ENCODE results near the gene ZC3H8. TPM values are rescaled to one million over a fixed set of nuclear protein-coding genes. Genes with fewer than 3 reads are reported as not detected.
A peak's percentile ranks its signal among the peaks of the same experiment; 100 is the strongest.

ZC3H8 gene
- total RNA-seq: 10 to 100 TPM in 2 of 6 experiments, 1 to 10 TPM in 4; 3.4 to 34.4 (median 4.5) TPM
- long read RNA-seq, partial matches to known transcripts: 1 of 1 reads
- long read RNA-seq, other reads (novel, unspliced or antisense): 0 of 1 reads

- ATAC-seq: peak; percentile 97 to 98 (median 98)
- whole genome bisulfite sequencing (ENCODE audit: insufficient coverage, low coverage, low lambda C conversion rate, missing lambda C conversion rate): 0% methylated on average over 46 of the region's 68 CpGs
- Histone ChIP-seq H3K4me1 (no peaks in the 10 kb centered on the region), H3K36me3 (no peaks in the 10 kb centered on the region), H3K27ac (peak within 1 kb of the TSS; percentile 62 to 82 (median 76)), H3K4me3 (peak within 1 kb of the TSS; percentile 52 to 67 (median 60)), H3K9me3 (no peaks in the 10 kb centered on the region), H3K27me3 (no peaks in the 10 kb centered on the region)
- peak; percentile 96 for DNase-seq
- peak; percentile 91 for TF ChIP-seq POLR2A (IDR thresholded peaks at IDR 0.05)
- TF ChIP-seq CTCF (IDR thresholded peaks at IDR 0.05): no peak
- intact Hi-C loops (cut with DNase I): no loop called here
Measured at GRCh38 chr2:112254466-112255240, at the start of gene ZC3H8. Gene ZC3H8 (minus strand): TSS chr2:112255042. CDS start chr2:112254981, 61 bp downstream.

GRCh38 chr2:112304298-112304941 is 49.6 kb upstream of the ZC3H8 start:
- no peaks in the 10 kb centered on the region for H3K4me1 ChIP-seq
- TF ChIP-seq POLR2A (IDR thresholded peaks at IDR 0.05) (no peak), CTCF (IDR thresholded peaks at IDR 0.05) (no peak)
- no peaks in the 10 kb centered on the region for H3K9me3 ChIP-seq
- H3K4me3 ChIP-seq: no peak overlapping the region
- ATAC-seq (no peak), DNase-seq (no peak)
- no peaks in the 10 kb centered on the region for H3K36me3 ChIP-seq
- no peaks in the 10 kb centered on the region for H3K27me3 ChIP-seq
- intact Hi-C loops (cut with DNase I): no loop called here
- 56% methylated on average over 2 of the region's 2 CpGs for WGBS (ENCODE audit: insufficient coverage, low coverage, low lambda C conversion rate, missing lambda C conversion rate)
- no peak overlapping the region for H3K27ac ChIP-seq

GRCh38 chr2:112301973-112302372 is 47.1 kb upstream of the ZC3H8 start:
- DNase-seq (no peak), ATAC-seq (no peak)
- no peak overlapping the region for H3K27ac ChIP-seq
- no peaks in the 10 kb centered on the region for H3K9me3 ChIP-seq
- TF ChIP-seq POLR2A (IDR thresholded peaks at IDR 0.05) (no peak), CTCF (IDR thresholded peaks at IDR 0.05) (no peak)
- no peaks in the 10 kb centered on the region for H3K36me3 ChIP-seq
- H3K4me3 ChIP-seq: no peak overlapping the region
- intact Hi-C loops (cut with DNase I): no loop called here
- H3K27me3 ChIP-seq: no peaks in the 10 kb centered on the region
- no peaks in the 10 kb centered on the region for H3K4me1 ChIP-seq

- H3K27me3 ChIP-seq: no peaks in the 10 kb centered on the region
- no peaks in the 10 kb centered on the region for H3K9me3 ChIP-seq
- no peaks in the 10 kb centered on the region for H3K36me3 ChIP-seq
- H3K4me3 ChIP-seq: no peak overlapping the region
- DNase-seq: no peak
- intact Hi-C loops (cut with DNase I): no loop called here
- no peaks in the 10 kb centered on the region for H3K4me1 ChIP-seq
- TF ChIP-seq CTCF (IDR thresholded peaks at IDR 0.05) (no peak), POLR2A (IDR thresholded peaks at IDR 0.05) (no peak)
- no peak overlapping the region for H3K27ac ChIP-seq
- no peak for ATAC-seq
Measured at GRCh38 chr2:112301171-112301584, 46.3 kb upstream of the ZC3H8 start.

Data from right lobe of liver (tissue), 6 donors.